Prostate gland (tissue), 2 donors: ENCODE results near the gene FSTL5.

Experiments
- POLR2A ChIP-seq: fragments of 450-650 bp; IDR thresholded peaks from one replicate; pipeline ENCODE4 v1.6.1; 2016; ENCODE audit warnings: antibody characterized with exemption, mild to moderate bottlenecking
- POLR2AphosphoS5 ChIP-seq: sonication (generic); formaldehyde crosslinking; IDR thresholded peaks from one replicate; pipeline ENCODE4 v1.6.1; 2017; ENCODE audit warnings: antibody characterized with exemption
- TF ChIP-seq, protein P1 (sequence below), 4 experiments: fragments of 200-600 bp in 2 of 4; fragments of 450-650 bp in 2 of 4; sonication (generic) in 2 of 4; IDR thresholded peaks; 1 replicate in 3 of 4; 2 replicates in 1 of 4; pipeline ENCODE4 v1.5.1; 2016 to 2019; ENCODE audit warnings: antibody characterized with exemption in 4 of 4, mild to moderate bottlenecking in 2 of 4, moderate library complexity in 2 of 4

DNA sequence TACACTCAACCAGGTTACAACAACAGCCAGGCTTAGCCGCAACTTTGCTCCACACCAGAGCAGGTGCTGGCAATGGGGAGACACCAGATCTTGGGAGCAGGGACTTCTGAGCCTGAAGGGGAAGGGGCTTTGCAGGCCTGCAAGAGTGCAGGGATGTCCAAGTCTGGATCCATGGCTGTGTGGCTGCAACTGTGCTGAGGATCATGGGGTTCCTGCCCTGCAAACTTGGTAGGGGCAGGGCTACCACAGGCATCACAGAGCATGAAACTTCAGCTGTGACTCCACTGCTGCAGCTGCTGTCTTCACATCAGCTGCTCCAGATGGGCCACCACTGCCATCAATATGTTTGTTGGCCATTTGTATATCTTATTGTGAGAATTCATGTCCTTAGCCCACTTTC, 340.4 kb downstream of the FSTL5 start:
- TF ChIP-seq POLR2A (no peak), POLR2AphosphoS5 (no peak)
- TF ChIP-seq, protein P1, sequence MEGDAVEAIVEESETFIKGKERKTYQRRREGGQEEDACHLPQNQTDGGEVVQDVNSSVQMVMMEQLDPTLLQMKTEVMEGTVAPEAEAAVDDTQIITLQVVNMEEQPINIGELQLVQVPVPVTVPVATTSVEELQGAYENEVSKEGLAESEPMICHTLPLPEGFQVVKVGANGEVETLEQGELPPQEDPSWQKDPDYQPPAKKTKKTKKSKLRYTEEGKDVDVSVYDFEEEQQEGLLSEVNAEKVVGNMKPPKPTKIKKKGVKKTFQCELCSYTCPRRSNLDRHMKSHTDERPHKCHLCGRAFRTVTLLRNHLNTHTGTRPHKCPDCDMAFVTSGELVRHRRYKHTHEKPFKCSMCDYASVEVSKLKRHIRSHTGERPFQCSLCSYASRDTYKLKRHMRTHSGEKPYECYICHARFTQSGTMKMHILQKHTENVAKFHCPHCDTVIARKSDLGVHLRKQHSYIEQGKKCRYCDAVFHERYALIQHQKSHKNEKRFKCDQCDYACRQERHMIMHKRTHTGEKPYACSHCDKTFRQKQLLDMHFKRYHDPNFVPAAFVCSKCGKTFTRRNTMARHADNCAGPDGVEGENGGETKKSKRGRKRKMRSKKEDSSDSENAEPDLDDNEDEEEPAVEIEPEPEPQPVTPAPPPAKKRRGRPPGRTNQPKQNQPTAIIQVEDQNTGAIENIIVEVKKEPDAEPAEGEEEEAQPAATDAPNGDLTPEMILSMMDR (IDR thresholded peaks at IDR 0.05) = no peak
